ENCODE data around the gene PTPN7.
"Not testable (repeated sequence)": the region's sequence is repeated elsewhere in the genome, so short reads cannot be mapped to it uniquely, and the experiment has no call there.

PTPN7 gene

DNA sequence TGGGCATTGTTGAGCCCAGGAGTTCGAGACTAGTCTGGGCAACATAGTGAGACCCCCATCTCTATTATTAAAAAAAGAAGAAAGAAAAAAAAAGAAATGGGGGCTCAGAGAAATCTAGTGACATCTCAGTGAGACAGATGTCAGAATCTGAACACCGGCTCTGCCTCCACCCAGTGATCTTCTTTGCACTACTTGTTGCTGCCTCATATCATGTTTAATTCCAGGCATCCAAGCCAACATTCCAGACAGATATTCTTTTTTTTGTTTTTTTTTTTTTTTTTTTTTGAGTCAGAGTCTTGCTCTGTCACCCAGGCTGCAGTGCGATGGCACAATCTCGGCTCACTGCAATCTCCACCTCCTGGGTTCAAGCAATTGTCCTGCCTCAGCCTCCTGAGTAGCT lies 10.8 kb downstream of the PTPN7 start:
- DNase-seq = no peak

DNA sequence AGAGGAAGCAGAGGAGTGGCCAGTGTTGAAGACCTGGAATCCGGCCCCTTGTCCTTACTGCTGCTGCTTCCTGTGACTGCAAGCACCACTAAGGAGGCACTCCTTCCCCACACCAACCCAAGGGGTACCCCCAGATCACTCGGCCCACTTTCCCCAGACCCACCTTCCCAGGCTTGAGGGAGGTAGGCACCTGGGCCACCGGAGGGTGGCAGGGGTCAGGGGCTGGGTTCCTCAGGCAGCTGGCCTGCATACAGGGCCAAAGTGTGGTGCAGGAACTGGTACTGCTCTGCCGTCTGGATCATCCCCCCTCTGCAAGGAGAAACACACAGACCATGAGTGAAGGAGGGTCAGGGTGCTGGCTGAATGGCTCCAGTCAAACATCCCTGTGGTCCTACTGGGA lies 12.0 kb downstream of the PTPN7 start:
- DNase-seq = no peak

DNA sequence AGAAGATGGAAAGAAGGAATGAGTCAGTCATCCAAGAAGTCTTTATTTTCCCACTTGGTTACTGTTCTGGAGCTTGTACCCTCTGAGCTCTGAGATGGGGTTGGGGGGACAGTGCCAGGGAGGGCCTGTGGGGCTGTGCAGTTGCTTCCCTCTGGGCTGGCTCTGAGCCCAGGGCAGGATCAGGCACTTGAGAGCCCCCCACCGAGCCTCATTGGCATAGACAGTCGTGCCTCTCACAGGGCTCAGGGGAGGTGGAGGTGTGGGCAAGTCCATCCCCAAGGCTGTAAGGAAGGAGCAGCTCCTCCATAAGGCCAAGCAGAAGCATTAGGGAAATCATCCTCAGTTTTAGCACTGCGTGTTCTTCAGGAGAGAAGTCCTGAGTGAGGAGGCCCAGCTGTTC lies 13.4 kb downstream of the PTPN7 start:
- DNase-seq = no peak

DNA sequence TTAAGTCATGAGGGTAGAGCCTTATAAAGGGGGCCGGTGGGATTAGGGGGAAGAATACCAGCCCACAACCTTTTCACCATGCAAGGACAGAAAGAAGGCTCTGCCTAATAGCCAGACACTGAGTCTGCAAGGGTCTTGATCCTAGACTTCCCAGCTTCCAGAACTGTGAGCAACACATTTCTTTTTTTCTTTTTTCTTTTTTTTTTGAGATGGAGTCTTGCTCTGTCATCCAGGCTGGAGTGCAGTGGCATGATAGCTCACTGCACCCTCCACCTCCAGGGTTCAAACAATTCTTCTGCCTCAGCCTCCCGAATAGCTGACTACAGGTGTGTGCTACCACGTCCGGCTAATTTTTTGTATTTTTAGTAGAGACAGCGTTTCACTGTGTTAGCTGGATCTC lies 14.1 kb downstream of the PTPN7 start:
- DNase-seq = no peak

DNA sequence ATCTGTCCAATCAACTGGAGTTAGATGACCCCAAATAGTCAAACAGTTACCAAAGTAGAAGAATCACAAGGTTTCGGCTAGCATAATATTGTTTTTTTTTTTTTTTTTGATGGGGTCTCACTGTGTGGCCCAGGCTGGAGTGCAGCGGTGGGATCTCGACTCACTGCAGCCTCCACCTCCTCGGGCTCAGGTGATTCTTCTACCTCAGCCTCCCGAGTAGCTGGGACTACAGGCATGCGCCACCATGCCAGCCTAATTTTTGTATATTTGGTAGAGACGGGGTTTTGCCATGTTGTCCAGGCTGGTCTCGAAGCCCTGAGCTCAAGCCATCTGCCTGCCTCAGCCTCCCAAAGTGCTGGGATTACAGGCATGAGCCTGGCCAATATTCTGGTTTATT lies 14.7 kb downstream of the PTPN7 start:
- not testable (repeated sequence) for DNase-seq

DNA sequence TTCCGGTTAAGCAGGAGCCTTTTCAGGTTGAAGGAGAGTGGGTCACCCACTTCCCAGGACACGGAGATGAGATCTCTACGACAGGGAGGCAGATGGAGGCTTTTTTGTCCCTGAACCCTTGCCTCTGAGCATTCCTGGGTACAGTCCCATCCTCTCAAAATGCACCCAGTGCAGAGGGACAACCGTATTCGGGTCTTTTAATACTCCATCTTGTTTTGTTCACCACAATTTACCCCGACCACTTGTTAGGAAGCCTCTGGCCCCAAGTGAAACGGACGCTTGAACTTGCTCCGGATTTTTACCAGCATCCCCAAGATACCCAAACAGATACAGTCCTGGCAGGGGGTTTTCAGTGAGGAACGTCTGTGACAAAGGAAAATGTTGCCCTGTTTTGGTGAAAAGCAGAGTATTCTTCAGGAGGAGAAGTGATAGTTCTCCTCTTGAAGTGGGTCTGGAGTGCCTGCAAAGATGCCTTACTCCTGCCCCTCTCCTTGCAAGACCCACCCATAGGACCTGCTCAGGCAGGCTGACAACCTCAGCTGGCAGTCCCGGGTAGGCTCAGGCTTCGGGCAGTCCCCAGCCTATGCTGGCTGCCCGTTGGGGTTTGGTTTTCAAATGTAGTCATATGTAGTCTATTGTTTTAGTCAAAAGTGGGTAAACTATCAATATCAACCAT lies 15.2 kb downstream of the PTPN7 start:
- DNase-seq = no peak

DNA sequence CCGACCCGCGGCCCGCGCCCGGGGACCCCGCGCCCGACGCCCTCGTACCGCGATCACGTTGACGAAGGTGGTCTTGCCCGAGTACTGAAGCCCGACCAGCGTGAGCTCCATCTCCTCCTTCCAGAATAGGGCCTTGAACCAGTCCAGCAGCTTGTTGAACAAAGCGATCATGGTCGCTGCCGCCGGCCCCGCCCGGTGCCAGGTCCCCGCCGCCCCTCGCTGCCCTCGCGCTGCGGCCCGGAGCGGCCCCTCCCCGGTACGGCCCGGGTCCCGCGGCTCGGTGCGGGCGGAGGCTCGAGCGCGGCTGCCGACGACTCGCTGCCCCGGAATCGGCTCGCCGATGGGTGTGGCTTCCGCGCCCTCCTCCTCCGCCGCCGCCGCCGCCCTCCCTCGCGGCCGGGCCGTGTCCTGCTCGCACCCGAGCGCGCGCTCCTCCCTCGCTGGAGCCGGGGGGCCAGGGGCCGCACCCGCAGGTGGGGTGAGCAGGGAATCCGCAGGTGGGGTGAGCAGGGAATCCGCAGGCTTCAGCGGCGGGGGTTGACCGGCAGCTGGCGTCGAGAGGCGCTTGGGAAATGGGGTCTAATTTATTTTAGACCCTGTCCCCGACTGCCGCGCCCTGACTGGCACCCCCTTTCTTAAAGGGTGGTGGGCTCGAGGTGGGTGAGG lies 15.9 kb downstream of the PTPN7 start, which contains the start of gene ARL8A:
TSS of gene ARL8A (minus strand) at position 336 of the 666 bp plus-strand sequence. CDS start at position 171, 165 bp downstream.
- peak; percentile 50 to 59 for DNase-seq

DNA sequence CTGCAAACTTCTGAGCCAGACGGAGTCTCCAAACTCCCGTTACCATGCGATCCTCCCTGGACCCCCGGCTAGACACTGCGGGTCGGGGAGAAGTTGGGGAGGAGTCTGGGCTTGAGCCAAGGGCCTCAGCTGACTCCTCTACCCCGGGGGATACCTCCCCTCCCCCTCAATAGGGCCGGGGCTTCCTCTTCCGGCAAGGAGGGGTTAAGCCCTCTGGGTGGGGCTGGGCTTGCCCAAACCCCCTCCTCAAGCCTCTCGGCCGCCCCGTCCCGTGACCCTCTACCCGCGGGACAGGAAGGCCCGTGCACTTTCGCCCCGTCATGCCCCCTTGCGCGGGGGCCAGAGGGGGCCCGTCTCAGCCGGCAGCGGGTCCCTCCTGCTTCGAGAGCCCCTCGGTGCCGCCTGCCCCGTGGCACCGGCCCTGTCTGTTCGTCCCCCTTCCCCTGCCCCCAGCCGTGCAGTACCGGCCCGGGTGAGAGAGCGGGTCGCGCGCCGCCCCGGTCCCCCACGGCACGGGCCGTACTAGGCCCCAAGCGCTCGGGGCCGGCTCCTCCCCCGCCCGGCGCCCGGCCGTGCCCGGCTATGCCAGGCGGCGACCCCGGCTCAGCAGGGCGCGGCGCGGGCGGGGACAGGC lies 16.5 kb downstream of the PTPN7 start:
- no peak for DNase-seq

DNA sequence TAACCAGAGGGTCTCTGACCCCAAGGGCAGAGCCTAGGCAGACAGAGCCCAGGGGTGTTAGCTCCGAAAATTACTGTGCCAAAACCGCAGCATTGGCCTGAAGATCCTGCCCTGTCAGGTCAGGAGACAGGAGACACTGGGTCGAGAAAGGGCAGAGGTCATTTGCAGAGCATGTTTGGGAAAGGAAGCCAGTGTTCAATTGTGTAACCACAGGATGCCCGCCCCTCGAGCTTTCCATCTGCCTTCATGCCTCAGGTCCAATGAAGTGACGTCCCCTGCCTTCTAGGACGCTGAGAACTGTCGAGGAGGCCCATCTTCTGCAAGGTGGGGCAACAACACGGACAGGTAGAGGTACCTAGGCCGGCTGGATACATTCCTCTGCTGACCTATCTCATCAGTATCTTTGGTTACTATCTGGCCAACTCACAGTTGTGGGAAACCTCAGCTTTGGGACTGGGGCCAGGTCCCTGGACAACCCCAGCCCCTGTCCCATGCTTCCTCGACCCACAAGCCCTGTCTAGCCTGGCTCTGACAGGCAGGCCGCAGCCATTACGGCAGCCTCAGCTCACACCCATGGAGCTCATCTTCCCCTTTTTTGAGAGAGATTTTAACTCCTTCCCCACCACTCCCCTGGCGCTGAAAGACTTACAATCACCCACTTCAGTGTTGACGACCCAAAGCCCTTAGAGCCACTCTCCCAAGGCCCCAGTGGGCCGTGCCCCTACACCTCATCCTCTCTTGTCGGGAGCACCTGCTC lies 17.2 kb downstream of the PTPN7 start:
- DNase-seq = no peak

DNA sequence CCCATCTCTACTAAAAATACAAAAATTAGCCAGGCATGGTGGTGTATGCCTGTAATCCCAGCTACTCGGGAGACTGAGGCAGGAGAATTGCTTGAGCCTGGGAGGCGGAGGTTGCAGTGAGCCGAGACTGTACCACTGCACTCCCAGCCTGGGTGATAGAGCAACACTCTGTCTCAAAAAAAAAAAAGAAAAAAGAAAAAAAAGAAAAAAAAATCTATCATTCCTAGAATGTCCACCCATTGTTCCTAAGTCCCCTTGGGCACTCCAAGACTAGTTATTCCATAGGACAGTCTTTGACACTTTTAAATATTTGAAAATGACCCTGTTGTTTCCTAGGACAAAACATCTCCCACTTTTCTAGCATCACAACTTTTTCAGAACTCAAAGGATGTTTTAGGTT lies 18.9 kb downstream of the PTPN7 start:
- DNase-seq = not testable (repeated sequence)

DNA sequence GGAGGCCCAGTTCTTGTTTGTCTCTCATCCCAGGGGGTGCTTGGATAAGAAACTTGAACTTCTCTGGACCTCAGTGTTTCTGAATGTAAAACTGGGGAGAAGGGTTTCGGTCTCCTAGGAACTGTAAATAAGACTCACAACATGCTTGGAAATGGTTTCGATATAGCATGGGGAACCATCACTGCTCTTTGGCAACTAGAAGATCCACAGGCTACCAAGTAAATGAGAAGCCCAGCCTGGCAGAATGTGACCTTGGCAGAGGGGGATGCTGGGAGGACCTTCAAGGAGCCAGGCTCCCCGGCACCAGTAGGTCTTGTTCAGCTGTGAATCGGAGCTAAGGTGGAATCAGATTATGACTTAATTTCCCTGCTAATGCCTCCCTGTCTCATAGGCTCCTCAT lies 19.6 kb downstream of the PTPN7 start:
- DNase-seq = no peak

DNA sequence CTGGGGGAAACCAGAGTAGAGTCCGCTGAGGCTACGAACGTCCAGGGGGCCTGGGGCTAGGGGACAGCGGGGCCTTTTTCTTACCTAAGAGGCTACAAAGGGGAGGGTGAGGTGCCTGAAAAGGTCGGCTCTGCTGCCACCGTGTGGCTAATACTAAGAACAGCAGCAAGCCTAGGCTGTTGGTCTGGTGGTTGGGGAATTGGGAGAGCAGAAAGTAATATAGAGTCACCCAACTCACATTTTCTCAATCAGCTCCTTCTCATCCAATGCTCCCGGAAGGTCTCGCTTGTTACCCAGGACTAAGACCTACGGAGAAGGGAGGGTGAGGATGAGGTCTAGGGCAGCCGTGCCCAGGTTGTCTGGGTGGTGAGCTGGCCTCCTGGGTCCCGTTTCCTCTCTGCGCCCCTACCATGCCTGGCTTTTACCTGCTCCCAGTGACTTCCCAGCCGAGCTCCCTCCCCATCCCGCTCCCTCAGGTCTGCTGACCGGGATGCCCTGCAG lies 25.1 kb downstream of the PTPN7 start:
- peak; percentile 34 to 43 for DNase-seq

DNA sequence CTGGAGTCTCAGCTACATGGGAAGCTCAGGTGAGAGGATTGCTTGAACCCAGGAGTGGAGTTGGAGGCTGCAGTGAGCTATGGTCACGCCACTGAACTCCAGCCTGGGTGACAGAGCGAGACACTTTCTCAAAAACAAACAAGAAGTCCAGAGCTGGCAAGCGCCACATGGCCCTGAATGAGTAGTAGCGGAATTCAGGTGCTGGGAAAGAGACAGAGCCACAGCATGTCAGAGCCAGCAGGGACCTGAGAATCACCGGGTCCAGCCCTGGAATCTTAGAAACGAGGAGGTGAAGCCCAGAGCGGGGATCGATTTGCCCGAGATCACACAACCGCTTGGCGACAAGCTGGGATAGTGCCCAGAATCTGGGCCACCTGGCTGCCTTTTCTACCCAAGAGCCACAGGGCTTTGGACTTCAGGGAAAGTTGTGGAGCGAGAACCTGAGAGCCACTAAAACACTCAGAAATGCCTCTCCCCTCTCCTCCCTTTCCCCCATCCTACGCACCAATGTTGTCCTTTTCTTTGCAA lies 25.7 kb downstream of the PTPN7 start:
- no peak for DNase-seq

DNA sequence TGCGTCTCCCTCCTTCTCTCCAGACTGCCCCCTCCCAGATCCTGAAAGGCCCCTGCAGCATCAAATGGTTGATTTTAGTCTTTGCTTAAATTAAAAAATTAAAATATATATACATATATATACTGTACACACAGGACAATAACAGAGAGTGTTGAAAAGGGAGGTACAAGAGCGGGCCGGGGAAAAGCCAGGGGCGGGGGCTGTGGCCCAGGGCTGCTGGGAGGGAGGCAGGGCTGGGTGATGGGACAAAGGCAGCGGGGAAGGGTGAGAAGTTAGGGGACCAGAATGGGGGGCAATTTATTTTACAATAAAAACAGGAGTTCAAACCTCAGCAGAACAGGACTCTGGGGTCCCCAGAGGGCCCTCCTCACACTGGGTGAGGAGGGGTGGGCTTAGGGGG lies 26.4 kb downstream of the PTPN7 start:
- no peak for DNase-seq

DNA sequence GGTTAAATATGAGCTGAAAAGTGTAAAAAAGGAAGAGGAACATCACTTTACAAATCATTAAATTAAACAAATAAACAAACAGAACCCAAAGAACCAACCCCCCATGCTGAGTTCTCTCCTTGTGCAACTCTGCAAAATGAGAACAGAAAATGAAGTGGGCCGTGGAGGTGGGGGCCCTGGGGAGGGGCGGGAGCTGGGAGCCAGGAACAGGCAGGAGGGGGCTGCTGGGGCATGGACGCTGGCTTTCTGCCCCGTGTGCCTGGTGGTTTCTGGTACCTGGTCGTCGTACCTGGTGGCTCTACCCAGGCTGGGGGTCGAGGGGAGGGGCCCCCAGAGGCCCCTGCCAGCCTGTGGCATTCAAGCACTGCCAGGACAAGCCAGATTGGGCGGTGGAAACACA lies 26.9 kb downstream of the PTPN7 start:
- no peak for DNase-seq

DNA sequence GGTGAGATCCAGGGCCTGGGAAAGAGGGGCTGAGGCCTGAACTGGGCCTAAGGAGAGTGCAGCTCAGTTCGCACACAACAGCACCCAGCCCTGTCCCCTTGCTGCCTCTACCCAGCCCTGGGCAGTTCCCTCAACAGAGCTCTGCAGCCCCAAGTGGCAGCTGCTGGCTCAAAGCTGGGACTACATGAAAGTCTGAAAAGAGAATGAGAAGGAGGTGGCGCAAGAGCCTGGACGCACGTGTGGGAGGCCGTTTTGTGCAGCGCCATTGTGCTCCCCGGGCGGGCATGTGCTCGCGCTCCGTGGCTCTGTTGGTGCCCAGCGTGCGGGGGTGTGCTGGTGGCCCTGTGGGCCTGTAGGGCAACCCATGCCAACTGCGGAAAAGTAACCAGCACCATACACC lies 27.4 kb downstream of the PTPN7 start:
- DNase-seq = no peak

DNA sequence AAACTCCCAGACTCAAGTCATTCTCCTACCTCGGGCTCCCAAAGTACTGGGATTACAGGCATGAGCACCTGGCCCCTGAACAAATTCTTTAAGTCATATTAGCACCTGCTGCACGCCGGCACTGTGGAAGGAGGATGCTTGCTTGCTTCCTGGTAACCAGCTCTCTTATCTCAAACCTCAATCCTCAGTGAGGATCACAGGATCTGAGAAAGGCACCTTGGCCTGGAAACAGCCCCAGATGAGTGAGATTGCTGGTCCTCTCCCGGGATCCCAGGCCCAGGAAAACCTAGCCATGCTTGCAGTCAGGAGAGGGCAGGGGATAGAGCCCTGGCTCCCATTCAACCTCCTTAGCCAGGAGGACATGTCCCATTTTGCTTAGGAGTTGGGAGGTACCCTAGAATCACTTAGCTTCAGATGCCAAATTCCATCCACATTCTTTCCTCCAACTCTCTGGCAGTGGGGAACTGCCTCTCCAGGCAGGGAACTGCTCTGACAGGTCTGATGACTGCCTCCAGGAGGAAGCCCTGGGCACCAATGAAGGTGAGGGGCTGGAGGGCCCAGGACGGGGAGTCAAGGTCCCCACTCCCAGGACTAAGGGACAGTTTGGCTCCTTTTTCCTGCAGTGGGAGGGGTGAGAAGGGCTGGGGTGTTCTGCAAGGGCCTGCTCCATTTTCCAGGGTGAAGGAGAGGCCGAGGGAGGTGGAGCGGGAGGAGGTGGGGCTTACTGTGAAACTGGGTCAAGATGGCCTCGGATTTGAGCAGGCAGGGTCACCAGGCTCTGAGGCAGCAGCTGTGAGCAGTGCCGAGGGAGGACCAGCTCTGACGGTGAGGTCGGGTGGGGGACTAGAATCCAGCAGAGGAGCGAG lies 28.2 kb downstream of the PTPN7 start:
- DNase-seq = no peak

DNA sequence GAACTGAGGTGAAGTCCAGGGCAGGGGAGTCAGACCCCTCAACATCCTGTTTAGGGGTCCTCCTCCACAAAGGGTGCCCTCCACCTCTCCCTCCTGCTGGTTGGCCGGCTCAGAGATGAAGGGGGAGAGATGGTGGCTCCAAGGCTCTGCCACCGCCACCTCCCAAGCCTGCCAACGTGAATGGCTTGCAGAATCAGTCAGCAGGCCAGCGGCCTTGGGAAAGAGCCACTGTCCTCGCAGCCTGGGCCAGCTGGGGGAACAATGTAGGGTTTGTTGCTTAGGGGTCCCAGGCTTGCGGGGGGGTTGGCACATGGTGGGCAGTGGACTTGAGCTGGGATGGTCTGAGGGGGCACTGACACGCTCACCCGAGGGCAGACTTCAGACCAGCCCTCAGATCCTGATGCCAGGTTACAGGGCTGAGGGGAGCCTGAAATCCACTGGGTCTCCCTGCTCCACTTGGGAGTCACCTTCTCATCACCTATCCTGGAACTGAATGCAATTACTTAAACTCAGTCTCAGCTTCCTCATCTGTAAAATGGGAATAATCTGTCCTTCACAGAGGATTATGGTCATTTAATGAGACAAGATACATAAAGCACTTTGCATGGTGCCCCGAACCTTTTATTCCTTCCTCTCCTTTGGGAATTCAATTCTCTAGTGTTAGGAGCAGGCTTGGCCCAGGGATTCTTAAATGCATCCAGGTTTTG lies 29.4 kb downstream of the PTPN7 start:
- DNase-seq = no peak

DNA sequence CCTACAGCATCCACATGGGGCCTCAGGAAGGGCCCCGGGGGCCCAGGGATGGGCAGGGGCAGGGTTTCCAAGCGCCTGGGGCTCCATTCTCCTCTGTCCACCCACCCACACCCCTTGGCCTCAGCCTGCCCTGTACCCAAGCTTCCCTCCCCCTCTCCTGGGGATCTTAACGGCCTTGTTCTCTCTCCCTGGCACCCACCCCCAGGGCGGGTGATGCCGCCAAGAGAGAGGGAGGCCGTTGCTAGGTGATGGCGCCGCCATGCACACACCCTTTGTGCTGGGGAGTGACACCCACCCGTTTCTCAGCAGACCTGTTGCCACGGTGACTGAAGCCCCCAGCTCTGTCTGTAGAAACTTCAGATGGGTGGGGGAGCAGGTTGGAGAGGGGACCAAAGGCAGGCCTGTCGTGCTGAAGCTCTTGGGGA lies 30.1 kb downstream of the PTPN7 start:
- no peak for DNase-seq

DNA sequence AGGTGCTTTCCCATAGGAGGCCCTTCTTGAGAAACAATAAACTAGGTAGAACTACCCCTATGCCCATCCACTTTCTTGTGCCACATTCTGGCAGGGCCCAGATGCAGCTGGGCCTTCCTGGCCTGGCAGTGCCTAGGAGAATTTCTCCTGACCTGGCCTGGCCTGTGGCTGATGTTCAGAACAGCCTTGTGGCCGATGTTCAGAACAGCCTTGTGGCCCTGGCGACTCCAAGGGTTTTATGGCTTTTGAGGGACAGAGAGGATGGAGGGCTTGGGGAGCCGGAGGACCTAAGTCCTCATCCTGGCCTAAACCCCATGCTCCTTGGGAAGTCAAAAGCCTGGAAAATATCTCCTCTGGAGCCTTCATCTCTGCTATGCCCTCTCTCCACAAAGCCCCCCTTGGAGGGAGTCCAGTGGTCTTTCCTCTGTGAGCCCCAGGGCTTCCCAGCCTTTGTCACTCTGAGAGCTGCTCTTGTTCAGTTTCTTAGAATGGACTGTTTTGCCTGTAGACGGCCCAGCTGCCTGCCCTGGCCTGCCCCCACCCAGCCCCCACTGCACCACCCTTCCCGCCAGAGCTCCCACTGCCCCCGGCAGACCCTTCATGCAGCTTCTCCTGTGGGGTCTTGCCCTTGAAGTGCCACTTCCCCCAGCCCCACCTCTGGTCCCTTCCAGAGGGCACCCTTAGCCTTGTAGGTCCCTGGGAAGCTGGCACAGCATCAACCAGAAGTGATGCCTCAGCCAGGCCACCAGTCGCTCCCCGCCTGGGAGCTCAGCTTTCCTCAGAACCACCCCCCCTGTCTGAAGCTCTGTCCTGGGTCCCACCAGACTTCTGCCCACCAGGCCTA lies 30.7 kb downstream of the PTPN7 start:
- DNase-seq = no peak

All from activated CD4-positive, alpha-beta T cell treated with anti-CD3 and anti-CD28 coated beads, Interleukin-2, amount 50 U/mL, for 4 hours (primary cell).